Brain microvascular endothelial cell (primary cell): ENCODE data around the gene YKT6.

Source experiments
- DNase-seq: peaks from one replicate; pipeline ENCODE4 v3.0.0-alpha.2; 2020
- H3K27ac ChIP-seq: fragments of 250-450 bp; sonication (Bioruptor Pico); 2 replicates; pipeline ENCODE4 v1.5.1; 2020; ENCODE audit warnings: mild to moderate bottlenecking, moderate library complexity
- H3K27me3 ChIP-seq: fragments of 250-450 bp; sonication (Bioruptor Pico); replicated peaks from 2 replicates; pipeline ENCODE4 v1.5.1; 2020; ENCODE audit warnings: mild to moderate bottlenecking
- H3K36me3 ChIP-seq: fragments of 250-450 bp; sonication (Bioruptor Pico); replicated peaks from 2 replicates; pipeline ENCODE4 v1.5.1; 2020; ENCODE audit warnings: mild to moderate bottlenecking
- H3K4me3 ChIP-seq: 2 replicates; pipeline ENCODE4 v1.5.1; 2011; ENCODE audit warnings: low read depth, mild to moderate bottlenecking, control low read depth, low read length, moderate library complexity
- in situ Hi-C: cut with HindIII; loops from 2 replicates; pipeline ENCODE4 v1.10.0; 2017; ENCODE audit warnings: low sequenced_read_pairs, low pct_ligation_motif_present
- TF ChIP-seq, protein P1 (sequence below): IDR thresholded peaks from 2 replicates; pipeline ENCODE4 v1.5.1; 2011; ENCODE audit warnings: low read depth, mild to moderate bottlenecking, moderate library complexity, low read length, control low read depth, inconsistent platforms; ENCODE audit errors: missing control alignments

Gene YKT6

DNA sequence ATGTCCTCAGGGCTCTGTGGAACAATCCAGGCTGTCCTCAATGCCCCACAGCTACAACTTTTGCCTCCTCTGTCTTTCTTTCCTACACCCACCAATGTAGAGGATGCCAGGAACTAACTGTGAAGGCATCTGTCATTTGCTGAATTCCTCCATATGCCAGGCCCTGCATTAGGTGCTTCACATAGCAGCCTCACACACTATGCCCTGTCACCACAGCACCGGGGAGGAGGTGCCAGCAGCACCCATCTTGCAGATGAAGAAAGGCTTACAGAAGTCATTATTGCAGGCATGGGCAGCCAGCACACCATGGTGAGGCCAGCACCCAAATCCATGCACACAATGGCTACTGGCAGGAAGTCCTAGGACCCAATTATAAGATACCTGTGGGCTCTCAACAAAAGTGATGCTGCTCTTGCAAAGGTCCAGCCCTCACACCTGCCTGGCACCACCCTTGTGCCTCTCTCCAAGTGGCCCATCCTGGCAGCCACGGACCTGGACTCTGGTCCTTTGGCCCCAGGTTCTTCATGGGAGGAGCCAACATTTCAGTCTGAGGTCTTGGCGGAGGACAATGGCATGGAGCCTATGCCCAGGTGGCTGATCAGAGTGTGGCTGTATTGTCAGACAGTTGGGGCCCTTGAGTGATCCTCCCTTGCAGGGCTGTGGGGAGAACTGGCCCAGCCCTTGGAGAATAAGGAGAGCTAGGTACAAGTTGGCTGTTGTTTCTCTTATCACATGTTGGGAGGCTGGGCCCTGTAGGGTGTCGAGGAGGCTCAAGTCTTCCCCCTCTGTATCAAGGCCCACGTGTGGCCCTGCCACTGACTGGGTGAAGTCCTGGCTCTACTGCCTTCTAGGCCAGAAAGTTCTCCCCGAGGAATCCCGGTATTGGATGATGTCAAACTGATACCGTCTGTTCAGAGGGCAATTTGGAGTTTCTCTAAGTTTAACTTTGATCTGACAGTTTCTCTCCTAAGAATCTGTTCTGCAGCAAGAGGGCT, 45.3 kb upstream of the YKT6 start:
- H3K27me3 ChIP-seq = no peaks in the 10 kb centered on the region
- no peak overlapping the region for H3K27ac ChIP-seq
- H3K36me3 ChIP-seq = no peaks in the 10 kb centered on the region
- in situ Hi-C loops = no loop called here
- TF ChIP-seq, protein P1, sequence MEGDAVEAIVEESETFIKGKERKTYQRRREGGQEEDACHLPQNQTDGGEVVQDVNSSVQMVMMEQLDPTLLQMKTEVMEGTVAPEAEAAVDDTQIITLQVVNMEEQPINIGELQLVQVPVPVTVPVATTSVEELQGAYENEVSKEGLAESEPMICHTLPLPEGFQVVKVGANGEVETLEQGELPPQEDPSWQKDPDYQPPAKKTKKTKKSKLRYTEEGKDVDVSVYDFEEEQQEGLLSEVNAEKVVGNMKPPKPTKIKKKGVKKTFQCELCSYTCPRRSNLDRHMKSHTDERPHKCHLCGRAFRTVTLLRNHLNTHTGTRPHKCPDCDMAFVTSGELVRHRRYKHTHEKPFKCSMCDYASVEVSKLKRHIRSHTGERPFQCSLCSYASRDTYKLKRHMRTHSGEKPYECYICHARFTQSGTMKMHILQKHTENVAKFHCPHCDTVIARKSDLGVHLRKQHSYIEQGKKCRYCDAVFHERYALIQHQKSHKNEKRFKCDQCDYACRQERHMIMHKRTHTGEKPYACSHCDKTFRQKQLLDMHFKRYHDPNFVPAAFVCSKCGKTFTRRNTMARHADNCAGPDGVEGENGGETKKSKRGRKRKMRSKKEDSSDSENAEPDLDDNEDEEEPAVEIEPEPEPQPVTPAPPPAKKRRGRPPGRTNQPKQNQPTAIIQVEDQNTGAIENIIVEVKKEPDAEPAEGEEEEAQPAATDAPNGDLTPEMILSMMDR = no peak
- no peak overlapping the region for H3K4me3 ChIP-seq
- DNase-seq = no peak

DNA sequence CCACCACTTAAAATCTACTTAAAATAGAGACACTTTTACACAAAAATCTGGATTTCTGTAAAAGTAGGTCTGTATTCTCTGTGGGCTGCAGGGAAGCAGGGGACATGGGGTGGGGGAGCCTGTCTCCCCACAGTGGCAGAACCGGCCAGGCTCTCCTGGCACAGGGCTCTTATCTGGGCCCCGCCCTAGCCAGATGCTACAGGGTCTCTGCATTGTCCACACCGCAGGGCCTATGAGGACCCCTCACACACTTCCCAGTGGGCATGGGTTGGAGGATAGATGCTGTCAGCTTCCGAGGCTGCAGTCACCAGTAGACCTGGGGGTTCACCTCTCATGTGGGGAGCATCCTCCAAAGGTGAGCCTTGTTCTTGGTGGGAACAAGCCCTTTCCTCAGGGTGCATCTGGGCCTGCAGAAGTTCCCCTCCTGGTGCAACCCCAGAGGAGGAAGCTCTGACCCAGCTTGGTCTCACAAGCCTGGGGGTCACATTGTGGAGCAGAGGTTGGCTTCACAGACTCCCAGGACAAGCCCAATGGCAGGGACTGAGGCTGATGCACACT, 44.2 kb upstream of the YKT6 start:
- TF ChIP-seq, protein P1 = no peak
- Histone ChIP-seq H3K27me3 (no peaks in the 10 kb centered on the region), H3K27ac (no peak overlapping the region), H3K4me3 (no peak overlapping the region), H3K36me3 (no peaks in the 10 kb centered on the region)
- no peak for DNase-seq
- in situ Hi-C loops = no loop called here

DNA sequence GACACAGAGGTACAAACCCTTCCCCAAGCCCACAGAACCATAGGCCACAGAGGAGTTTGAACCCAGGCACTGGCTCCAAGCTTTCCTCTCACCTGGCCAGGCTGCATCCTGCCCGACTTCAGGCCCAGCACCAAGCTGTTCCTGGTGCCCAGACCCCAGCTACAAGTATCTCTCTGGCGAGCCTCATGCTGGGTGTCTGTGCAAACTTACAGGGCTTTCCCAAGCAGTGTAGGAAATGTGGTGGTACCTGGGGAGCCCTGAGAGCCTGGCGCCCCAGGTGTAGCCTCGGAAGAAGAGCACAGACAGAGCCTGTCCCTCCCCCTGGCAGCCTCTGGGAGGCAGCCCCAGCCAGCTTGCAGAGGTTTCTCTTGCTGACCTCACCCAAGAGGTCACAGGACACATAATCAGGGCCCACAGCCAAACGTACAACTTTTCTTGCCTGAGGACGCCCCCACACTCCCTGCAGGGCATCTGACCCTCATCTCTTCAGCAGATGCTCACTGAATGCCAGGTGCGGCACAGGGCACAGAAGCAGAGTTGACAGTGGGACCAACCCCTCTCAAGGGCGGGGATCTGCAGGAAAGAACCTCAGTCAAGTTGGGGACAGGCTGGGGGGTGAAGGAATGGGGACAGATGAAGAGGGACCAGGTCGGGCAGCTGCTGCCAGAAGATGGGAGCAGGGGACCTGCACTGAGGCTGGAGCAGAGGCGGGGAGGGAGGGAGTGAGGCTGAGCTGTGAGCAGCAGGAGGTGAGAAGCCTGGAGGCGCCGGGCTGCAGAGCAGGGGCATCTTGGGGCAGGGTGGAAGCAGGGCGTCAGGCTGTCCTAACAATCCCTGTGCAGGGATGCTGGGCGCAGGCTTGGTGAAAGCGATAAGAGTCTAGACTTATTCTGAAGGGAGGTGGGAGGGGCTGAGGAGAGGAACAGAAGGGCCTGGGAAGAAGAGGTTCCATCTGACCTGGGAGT, 43.4 kb upstream of the YKT6 start:
- in situ Hi-C loops = no loop called here
- Histone ChIP-seq H3K27me3 (no peaks in the 10 kb centered on the region), H3K27ac (no peak overlapping the region), H3K4me3 (no peak overlapping the region), H3K36me3 (no peaks in the 10 kb centered on the region)
- no peak for DNase-seq
- TF ChIP-seq, protein P1 = no peak

DNA sequence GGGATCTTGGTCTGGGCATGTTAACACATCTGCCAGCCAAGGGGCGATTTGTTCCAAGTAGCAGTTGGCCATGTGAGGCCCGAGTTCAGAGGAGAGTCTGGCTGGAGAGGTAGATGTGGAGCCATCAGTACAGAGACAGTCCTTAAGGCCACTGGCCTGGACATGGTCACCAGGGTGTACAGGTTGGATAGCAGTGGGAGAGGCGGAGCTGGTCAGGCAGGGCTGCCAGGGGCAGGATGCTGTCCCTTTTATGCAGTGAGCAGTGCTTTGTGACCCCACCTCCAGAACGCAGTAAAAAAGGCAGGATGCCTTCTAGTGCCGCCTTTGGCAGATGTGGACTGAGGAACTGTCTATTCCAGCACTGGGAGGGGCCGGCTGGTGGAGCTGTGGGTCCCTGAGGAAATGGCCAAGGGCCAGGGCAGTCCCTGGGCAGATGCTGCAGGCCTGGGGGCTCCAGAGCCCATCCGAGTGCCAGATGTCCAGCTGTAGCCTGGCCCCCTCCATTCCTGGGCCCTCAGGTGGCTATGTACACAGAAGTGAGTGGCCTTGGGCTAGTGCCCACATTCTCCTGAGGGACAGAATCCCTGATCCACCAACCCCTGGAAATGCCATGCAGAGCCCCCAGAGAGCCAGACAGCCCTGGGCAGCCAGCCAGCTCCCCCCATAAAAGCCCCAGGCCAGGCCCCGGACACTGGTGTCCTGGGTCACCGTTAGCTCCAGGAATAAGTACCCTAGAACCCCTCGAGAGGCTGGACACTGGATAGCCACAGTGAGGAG, 42.5 kb upstream of the YKT6 start:
- H3K4me3 ChIP-seq = no peak overlapping the region
- DNase-seq = no peak
- H3K36me3 ChIP-seq = no peaks in the 10 kb centered on the region
- no peaks in the 10 kb centered on the region for H3K27me3 ChIP-seq
- in situ Hi-C loops = no loop called here
- TF ChIP-seq, protein P1 = no peak
- H3K27ac ChIP-seq = no peak overlapping the region
